IPS DF 4.7 (cell line): ENCODE data around the gene TRPV3.
"Not testable (repeated sequence)": the region's sequence is repeated elsewhere in the genome, so short reads cannot be mapped to it uniquely, and the experiment has no call there.

ENCODE experiments used
- DNase-seq: peaks from one replicate; pipeline ENCODE4 v3.0.0-alpha.2; 2013; ENCODE audit warnings: low spot score; ENCODE audit errors: extremely low read depth

Gene TRPV3

DNA sequence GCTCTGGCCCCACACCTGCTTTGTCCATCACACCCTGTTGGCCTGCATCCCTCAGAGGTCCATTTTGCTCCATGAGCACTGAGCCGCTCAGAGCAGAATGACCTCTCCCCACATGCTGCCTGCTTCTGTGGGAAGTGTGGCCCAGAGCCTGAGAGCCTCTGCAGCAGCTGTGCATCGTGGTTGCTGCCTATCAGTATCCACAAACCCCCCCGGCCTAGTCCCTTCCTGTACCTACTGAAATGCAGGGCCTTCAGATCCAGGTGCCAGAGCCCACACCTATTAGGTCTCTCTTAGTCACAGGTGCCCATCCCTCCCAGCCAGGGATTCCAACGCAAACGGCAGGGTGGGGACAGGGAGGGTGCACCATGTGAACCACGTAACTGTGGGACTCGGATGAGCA lies 16.6 kb upstream of the TRPV3 start:
- no peak for DNase-seq

DNA sequence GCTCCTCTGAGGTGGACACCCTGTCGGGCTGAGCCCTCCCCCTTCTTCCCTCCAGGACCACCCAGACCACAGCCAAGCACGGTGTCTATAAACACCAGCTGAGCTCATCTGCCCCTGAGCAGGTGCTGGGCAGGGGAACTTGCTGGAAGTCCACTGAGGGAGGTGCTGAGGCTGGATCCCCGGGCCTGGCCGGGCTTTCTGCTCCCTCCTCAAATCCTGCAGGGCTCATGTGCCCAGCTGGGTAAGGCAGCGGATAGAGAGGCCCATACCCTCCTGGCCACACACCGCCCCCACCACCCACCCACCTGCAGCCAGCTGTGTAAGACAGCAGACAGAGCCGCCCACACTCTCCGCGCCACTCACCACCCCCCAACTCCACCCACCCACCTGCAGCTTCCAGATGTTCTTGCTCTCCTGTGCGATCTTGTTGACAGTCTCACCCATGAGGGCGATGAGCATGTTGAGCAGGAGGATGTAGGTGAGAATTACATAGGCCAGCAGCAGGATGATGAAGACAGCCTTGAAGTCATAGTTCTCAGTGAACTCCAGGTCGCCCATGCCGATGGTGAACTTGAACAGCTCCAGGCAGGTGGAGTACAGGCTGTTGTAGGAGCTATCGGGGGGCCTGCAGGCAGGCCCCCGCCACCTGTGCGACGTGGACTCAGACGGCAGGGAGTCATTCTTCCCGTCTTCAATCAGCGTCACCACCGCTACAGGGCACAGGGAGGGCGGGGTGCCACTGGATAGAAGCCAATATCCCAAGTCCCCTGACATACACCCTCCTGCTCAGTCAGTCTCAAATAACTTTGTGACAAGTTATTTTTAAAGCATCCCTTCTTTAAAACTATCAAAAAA lies 15.9 kb upstream of the TRPV3 start:
- no peak for DNase-seq

DNA sequence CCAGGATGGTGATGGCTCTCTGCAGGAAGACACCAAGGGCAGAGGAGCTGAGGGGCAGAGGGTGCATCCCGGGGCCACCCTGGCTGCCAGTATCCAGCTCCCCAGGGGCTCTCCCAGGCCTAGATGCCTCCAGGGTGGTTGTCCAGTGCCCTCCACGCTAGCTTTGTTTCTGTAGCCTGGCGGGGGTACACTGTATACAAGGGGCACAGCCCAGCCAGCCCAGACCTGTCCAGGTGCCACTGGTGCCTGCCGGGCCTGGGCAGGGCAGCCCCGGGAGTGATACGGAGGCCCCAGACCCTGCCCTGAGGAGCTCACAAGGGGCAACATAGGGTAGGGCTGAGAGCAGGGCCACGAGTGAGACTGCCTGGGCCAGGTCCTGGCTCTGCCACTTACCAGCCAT lies 14.6 kb upstream of the TRPV3 start:
- DNase-seq, result no peak

DNA sequence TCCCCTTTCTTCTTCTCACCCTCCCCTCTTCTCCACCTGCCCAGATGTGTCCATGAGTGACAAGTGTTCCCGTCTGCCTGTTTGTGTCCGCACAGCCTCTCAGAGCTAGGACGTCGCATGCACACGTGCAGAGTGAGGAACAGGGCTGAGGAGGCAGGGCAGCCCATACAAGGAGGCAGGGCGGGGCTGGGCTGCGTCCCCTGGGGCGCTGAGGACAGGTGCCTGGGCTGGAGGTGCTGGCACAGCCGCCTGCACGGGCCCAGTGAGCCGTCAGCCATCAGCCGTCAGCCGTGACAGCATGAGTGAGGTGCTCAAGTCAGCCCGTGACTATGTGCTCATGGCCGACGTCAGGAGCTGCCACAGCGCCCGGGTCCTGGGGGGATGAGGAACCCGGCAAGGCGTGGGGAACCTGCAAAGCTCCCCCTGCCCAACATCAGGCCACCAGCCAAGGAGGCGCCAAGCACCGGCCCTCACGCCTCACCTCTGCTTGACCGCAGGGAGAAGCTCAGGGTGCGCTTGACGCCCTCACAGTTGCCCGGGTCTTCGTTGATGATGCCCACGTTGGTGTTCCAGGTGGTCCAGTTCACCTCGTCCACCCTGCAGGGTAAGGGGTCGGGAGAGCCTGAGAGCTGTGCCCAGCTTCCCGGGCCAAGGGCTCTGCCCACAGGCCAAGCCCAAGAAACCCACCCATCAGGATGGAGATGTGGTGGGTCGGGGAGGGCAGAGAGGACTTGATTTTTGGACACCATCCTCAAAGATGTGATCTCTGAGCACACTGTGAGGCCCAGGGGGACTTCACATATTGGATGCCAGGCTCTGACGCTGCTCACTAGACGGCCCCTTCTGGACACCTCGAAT lies 13.7 kb upstream of the TRPV3 start:
- DNase-seq, result no peak

DNA sequence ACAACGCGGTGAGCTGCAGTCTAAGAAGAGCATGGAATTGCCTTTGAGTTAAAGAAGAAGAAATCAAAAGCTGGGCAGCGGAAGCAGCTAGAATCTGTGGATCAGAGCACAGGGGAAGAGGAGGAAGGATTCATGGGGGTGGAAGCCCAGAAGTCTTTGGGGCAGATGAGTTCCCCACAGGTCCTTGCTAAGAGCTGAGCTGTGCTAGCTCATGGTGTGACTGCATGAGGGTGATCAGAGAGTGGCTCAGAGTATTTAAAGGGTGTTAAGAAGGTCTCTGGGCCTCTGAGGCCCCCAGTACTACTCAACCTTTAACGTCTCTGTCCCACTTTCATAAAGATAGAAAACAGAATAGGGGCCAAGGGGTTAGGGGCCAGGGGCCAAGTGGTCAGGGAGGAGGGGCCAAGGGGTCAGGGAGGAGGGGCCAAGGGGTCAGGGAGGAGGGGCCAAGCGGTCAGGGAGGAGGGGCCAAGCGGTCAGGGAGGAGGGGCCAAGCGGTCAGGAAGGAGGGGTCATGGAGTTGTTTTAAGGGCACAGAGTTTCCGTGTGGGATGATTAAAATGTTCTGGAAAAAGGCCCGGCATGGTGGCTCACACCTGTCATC lies 12.0 kb upstream of the TRPV3 start:
- DNase-seq, result no peak

DNA sequence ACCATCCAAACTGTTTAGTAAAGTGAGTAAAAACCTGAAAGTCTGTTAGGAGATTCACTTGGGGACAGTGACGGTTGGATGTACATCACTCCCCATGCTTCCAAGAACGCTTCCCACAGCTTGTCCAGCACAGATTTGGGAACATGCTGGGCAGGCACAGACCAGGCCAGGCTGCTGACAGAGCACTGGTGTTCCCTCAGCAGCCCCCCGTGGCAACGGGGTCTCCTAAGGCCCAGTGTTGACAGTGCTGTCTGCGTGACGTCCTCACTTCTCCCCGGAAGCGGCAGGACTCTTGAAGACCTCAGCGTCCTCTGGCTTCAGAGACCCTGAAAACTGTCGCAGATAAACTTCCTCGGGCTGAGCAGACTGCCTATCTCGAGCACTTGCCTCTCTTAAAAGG lies 8.9 kb upstream of the TRPV3 start:
- DNase-seq, result no peak

DNA sequence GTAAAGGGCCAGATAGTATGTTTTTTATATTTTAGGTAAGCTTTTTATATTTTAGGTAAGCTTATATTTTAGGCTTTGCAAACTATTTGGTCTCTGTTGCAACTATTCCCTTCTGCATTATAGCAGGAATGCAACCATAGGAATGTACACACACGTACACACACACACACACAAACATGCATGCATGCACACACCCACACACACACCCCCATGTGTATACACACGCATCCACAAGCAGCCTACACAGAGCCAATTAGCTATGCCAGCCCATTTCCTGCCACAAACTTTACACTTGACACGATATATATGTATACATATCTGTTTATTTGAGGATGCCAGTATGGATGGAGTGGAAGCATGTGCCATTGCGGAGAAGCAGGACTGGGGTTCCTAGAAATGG lies 7.5 kb upstream of the TRPV3 start:
- DNase-seq, result no peak

DNA sequence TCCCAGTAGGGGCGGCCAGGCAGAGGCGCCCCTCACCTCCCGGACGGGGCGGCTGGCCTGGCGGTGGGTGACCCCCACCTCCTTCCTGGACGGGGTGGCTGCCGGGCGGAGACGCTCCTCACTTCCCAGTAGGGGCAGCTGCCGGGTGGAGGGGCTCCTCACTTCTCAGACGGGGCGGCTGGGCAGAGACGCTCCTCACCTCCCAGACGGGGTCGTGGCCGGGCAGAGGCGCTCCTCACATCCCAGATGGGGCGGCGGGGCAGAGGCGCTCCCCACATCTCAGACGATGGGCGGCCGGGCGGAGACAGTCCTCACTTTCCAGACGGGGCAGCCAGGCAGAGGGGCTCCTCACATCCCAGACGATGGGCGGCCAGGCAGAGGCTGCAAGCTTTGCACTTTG lies 6.6 kb upstream of the TRPV3 start:
- not testable (repeated sequence) for DNase-seq

DNA sequence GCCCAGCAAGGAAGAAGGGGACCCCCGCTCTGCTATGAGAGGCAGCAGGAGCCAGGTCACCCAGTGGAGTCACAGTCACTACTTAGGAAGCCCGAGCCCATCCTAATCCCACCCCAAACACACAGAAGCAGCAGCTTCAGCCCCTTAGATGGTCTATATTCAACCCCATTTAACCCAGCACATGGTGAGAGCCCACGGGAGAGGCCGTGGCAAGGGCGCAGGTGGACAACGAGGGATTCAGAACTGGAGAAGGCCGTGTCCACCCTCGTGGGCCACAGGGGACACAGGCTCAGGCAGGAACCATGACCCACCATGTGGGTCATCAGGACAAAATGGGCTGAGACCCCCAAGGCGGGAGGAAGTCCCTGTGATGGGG lies 1.6 kb upstream of the TRPV3 start:
- no peak for DNase-seq

DNA sequence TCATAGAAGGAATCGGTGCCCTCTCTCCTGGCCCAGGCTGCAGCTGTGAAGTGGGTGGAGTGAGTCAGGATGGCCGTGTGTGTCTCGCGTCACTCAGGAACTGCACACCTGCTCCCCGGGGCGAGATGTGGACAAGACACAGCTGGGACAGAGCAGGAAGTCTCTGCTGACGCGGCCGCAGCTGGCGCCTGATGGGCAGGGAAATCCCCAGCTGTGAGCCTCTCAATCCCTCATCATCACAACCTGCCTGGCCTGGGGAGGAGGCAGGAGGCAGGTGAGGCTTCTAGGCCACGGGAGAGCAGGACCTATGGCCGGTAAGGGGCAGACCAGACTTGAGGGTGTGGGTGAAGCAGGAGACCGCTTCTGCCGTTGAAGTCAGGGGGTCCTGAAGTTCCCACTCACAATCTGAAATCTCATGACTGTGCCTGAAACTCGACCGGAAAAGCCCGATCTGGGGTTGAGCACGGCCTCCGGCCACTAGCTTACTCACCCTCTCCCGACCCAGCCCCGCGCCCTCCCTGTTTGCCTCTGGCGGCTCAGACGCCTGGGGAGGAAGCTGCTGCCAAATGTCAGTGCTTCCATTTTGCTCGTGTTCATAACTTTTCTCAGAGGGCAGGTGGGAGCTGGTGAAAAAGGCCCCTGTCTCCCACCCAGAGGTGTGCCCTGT lies 1.1 kb upstream of the TRPV3 start:
- DNase-seq, result no peak

DNA sequence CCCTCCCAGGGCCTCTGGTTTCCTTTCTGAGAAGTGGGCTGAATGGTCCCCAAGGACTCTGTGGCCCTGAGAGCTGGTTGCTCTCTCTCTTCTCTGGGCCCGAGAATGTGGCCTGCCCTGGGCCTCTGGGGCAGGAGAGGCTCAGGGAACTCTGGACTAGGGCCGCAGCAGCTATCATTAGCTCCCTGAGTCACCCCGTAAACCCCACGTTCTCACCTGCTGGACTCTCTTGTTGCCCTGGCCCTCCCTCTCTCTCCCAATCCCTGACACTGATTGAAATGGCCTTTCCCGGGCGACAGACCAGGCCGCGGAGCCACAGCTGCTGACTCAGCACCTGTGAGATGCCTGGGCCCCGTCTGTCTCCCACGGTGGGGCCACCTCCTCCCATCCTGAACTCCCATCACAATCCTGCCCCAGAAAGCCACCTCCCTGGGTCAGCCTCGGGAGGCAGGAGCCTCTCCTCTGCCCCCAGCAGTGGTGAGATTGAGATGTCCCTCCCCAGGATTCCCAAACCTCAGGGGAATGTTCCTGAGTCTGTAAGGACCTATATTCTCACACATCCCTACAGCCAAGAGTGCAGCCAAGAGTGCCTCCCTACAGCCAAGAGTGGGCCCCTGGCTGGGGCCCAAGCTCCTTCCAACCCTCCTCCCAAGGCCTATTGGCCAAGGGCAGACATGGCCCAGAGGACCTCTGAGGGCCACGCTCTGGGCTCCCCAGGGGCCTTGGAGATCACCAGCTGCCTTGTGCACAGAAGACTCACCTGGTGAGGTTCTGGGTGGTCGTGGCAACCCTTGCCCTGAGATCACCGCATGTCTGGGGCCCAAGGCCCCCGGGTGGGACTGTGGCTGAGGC lies 470 bp downstream of the TRPV3 start:
- no peak for DNase-seq

DNA sequence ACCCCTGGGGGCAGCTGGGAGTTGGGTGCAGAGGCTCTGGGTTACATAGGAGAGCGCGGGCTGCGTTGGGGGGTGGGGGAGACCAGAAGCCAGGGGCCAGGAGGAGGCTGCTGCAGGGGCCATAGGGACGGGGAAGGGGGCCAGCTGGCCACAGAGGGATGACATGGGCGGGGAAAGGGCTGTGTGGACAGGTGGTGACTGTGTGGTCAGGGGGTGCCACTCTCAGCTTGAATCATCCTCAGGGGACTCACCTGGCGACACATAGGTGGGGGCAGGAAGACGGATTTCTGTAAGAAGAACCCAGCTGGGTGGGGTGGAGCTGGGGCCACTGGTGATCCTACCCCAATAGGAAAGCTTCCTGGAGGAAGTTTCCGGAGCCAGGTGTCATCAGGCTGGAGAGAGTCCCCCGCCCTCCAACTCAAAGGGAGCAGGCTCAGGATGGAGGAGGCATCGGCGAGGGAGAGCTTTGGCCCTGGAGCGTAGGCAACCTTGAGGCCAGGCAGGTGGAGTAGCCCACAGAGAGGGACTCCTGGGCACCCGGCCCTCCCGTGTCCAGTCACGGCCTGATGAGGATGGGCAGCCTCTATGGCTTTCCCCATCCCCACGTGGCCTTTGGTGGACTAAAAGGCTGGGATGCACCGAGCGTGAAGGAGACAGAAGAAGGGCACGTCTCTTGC lies 1.2 kb downstream of the TRPV3 start:
- no peak for DNase-seq

DNA sequence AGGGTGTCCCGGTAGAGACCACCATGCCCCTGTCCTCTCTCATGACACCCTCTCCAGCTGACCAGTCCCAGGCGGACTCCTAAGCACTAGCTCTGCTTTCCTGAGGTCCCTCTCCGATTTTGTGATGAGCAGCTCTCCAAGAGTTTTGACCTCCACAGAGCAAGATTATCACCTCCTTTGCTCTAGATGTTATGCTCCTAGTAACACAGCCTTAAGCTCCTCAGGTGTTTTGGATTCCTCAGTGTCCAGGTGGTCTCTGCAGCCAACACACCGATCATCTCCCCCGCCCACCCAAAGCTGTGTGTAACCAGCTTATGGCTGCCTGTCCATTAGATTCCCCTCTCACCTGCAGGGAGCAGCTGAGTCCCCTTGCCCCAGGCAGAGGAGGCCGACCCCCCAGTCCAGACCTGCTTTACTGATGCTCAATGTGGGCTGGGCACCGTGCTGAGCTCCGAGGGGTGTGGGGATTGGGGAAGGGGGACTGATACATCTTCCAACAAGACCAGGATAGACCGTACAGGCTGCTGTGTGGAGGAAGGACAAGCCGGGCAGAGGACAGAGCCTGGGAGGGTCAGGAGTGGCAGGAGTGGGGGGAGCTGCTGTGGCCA lies 2.3 kb downstream of the TRPV3 start:
- DNase-seq, result no peak

DNA sequence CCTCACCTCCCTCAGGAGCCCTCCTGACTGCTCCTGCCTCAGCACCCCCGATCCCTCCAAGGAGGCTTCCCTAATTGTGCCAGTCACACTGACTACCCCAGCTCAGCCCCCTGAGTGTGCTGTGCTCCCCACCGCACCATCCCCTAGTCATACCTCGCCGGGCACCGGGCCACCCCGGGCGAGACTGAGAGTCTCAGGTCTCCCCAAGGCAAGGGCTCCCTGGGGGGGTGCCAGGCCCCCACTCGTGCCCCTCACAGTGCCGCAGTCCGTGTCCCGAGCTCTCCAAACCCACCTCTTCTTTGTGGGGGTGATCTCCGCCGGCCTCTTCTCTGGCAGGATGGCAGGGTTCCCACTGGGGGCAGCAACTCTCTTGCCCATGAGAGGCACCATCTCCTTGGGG lies 3.2 kb downstream of the TRPV3 start:
- no peak for DNase-seq

DNA sequence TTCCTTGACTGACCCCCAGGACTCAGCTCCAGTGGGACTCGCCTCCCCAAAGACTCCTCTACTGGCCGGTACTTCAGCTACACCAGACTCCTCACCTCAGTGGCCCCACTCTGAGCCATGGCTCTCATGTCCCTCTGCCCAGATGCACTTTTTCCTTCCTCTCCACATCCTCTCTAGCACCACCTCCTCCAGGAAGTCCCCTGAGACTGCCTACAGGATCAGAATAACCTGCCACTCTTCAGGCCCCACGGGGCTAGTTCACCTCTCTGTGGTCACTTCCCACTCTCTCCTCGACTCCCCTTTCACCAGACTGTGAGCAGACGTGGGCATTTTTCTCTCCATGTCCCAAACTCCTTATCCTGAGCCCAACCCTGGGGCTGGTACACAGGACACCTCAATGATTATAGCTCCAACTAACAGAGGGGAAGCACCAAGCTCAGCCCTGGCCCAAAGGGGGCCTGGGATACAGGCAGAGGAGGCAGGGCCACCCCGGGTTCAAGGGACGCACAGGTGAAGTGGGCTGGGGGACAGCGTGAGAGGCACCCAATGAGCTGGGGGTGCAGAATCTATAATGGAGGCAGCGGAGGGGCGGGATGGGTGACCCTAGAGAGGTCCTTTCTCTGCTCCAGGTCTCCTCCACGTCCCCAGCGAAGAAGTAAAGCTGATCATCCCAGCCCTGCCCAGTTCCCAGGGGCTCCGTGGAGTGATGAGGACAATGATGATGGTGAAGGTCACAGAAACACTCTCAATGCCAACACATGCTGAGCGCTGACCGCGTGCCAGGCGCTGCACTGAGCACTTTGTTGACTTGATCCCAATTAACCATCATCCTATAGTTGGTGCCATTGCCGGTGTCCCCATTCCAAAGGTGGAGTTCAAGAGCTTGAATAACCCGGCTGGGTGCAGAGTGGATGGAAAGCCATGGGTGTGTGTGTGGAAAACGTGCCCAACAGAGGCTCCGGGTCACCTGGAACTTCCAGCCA lies 3.9 kb downstream of the TRPV3 start:
- DNase-seq, result no peak

DNA sequence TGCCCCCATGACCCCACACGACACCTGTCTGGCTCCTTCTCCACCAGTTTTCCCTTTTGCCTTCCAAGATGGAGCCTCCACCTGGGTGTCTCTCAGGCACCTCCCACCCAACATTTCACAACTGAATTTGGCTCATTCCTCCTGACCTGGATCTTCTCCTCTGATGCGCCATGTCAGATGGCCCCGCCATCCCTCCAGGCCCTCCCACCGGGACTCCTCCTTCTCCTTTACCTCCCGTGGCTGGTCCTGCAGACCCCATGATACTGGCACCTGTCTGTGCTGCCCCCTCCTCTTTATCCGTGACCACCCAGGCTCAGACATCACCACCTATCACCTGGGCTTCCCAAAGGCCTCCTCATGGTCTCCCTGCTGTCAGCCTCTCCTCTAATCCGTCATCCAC lies 4.7 kb downstream of the TRPV3 start:
- no peak for DNase-seq

DNA sequence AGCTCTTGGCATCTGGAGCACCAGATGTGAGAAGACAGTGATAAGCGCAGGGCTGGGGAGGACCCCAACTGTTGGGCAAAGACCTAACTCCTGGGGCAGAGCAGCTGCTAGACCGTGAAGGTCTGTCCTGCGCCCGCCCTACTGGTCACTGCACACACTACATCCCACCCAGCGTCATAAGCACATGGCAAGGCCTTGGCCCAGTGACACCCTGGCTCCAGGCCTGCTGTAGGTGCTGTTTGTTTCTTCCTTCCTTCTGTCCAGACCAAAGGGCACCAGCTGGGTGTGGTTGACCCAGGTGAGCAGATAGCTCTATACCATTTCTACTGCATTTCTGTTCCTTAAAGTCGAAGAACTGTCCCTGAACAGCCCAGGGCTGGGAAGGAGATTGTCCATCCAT lies 6.4 kb downstream of the TRPV3 start:
- DNase-seq, result no peak

DNA sequence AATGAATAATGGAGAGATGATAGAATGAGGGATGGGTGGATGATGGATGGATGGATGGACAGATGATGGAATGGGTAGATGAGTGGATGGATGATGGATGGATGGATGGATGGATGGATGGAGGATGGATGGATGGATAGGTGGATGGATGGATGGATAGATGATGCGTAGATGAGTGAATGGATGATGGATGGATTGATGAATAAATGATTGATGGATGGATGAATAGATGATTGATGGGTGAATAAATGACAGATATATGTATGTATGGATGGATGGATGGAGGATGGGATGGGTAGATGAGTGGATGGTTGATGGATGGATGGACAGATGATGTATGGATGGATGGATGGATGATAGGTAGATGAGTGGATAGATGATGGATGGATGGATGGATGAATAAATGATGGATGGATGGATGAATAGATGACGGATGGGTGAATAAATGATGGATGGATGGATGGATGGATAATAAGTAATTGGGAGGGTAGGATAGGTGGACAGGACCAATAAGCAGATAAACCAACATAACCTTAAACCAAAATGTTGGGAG lies 7.9 kb downstream of the TRPV3 start:
- DNase-seq, result no peak
